ENCODE measurements around the gene COG3. TPM values are rescaled to one million over a fixed set of nuclear protein-coding genes. Genes with fewer than 3 reads are reported as not detected.

The COG3 gene
- total RNA-seq, 4 donors from 2014 or later = 38.2 to 103 (median 58.5) TPM

DNA sequence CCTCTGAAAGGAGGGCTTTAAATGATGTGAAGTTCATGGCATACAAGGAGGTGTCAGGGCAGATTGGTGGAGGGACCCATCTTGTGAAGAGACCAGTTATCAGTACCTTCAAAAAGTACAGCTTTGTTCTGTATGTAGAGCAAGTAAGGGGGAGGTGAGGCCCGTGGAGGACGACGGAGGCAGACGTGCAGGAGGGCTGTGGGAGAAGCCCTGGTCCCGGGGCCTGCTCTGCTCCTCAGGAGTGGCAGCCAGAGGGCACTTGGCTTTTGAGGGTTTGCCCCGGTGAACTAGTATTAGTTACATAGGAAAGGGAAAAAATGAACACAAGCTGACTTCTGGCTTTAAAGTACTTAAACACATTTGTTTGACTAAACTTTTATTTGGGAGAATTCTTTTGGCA, 42.1 kb downstream of the COG3 start:
- WGBS, 2 donors (ENCODE audit: low coverage in 1 of 2) = 91 to 100% methylated on average over 2 to 6 of the region's 6 CpGs
- in situ Hi-C loops (cut with MboI; ENCODE audit: low pct_ligation_motif_present in 1 of 4, low pct_unique_long_range_greater_than_20kb in 1 of 4, low sequenced_read_pairs in 3 of 4) = loop anchor here in 1 of 4 donors (25.0 kb wide), 1 partner anchor 480 kb away; no protein-coding TSS in a partner anchor
- Histone ChIP-seq H3K36me3 (peaks cover 0 to 58% (median 28%) of the 10 kb centered on the region in 4 donors), H3K9me3 (no peaks in the 10 kb centered on the region), H3K4me1 (no peaks in the 10 kb centered on the region), H3K4me3 (no peak overlapping the region), H3K27me3 (no peaks in the 10 kb centered on the region), H3K27ac (no peak overlapping the region)
- intact Hi-C loops (cut with DNase I; ENCODE audit: low total_unique reads) = no loop called here
- no peak for TF ChIP-seq EP300 (IDR thresholded peaks at IDR 0.05; ENCODE audit: low read depth)
- TF ChIP-seq POLR2AphosphoS5 (IDR thresholded peaks at IDR 0.05) = no peak
- TF ChIP-seq POLR2A (IDR thresholded peaks at IDR 0.05) = no peak
- TF ChIP-seq, protein P1, sequence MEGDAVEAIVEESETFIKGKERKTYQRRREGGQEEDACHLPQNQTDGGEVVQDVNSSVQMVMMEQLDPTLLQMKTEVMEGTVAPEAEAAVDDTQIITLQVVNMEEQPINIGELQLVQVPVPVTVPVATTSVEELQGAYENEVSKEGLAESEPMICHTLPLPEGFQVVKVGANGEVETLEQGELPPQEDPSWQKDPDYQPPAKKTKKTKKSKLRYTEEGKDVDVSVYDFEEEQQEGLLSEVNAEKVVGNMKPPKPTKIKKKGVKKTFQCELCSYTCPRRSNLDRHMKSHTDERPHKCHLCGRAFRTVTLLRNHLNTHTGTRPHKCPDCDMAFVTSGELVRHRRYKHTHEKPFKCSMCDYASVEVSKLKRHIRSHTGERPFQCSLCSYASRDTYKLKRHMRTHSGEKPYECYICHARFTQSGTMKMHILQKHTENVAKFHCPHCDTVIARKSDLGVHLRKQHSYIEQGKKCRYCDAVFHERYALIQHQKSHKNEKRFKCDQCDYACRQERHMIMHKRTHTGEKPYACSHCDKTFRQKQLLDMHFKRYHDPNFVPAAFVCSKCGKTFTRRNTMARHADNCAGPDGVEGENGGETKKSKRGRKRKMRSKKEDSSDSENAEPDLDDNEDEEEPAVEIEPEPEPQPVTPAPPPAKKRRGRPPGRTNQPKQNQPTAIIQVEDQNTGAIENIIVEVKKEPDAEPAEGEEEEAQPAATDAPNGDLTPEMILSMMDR (IDR thresholded peaks at IDR 0.05) = no peak
- DNase-seq = no peak

DNA sequence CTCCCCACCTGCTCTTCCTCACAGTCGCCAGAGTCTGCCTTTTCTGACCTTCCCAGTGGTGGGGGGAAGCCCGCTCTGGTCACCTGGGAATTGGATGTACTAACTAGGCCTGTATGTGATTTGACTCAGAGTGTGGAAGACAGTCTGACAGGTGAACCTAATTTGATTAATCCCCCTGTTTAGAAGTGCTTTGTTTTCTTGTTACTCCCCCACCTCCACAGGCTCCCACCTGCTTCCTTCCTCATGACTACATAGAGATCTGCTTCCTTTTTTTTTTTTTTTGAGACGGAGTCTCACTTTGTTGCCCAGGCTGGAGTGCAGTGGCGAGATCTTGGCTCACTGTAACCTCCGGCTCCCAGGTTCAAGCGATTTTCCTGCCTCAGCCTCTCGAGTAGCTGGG, 44.0 kb downstream of the COG3 start:
- 80 to 88% methylated on average over 7 of the region's 7 CpGs for WGBS, 2 donors (ENCODE audit: low coverage in 1 of 2)
- TF ChIP-seq, protein P1 (IDR thresholded peaks at IDR 0.05) = no peak
- no peak for TF ChIP-seq EP300 (IDR thresholded peaks at IDR 0.05; ENCODE audit: low read depth)
- TF ChIP-seq POLR2AphosphoS5 (IDR thresholded peaks at IDR 0.05) = no peak
- TF ChIP-seq POLR2A (IDR thresholded peaks at IDR 0.05) = no peak
- intact Hi-C loops (cut with DNase I; ENCODE audit: low total_unique reads) (no loop called here), in situ Hi-C loops (cut with MboI; ENCODE audit: low pct_ligation_motif_present in 1 of 4, low pct_unique_long_range_greater_than_20kb in 1 of 4, low sequenced_read_pairs in 3 of 4) (loop anchor here in 1 of 4 donors (25.0 kb wide), 1 partner anchor 479 kb away; no protein-coding TSS in a partner anchor)
- no peaks in the 10 kb centered on the region for H3K27me3 ChIP-seq
- DNase-seq = no peak
- H3K4me1 ChIP-seq = no peaks in the 10 kb centered on the region
- no peak overlapping the region for H3K4me3 ChIP-seq
- H3K27ac ChIP-seq = no peak overlapping the region
- H3K36me3 ChIP-seq = peaks cover 0 to 62% (median 27%) of the 10 kb centered on the region in 4 donors
- no peaks in the 10 kb centered on the region for H3K9me3 ChIP-seq

DNA sequence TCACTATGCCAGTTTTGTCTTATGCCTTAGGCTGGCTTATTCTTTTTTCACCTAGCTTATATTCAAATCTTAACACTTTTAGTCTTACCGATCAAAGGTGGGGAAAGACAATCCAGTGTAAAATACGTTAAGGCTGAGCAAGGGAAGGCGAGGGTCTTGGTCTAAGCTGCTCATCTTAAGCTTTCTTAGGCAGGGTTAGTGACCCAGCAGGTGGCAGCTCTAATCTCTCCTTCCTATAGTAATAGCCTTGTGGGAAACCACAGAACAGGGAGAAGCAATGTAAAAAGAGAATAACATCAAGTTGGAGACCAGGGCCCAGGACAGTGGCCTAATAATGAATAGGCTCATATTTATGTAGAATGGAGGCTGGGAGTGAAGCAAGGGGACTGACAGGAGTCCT, 45.9 kb downstream of the COG3 start:
- WGBS, 2 donors (ENCODE audit: low coverage in 1 of 2) = 95% methylated on average over 3 of the region's 3 CpGs; no CpG with 5 or more reads in 1 of the 2 donors
- no peak for DNase-seq
- peaks cover 0 to 55% (median 24%) of the 10 kb centered on the region in 4 donors for H3K36me3 ChIP-seq
- H3K4me1 ChIP-seq = no peaks in the 10 kb centered on the region
- no peaks in the 10 kb centered on the region for H3K27me3 ChIP-seq
- no peak overlapping the region for H3K27ac ChIP-seq
- no peaks in the 10 kb centered on the region for H3K9me3 ChIP-seq
- intact Hi-C loops (cut with DNase I; ENCODE audit: low total_unique reads) (no loop called here), in situ Hi-C loops (cut with MboI; ENCODE audit: low pct_ligation_motif_present in 1 of 4, low pct_unique_long_range_greater_than_20kb in 1 of 4, low sequenced_read_pairs in 3 of 4) (loop anchor here in 1 of 4 donors (25.0 kb wide), 1 partner anchor 477 kb away; no protein-coding TSS in a partner anchor)
- H3K4me3 ChIP-seq = no peak overlapping the region
- TF ChIP-seq EP300 (IDR thresholded peaks at IDR 0.05; ENCODE audit: low read depth) (no peak), POLR2A (IDR thresholded peaks at IDR 0.05) (no peak), POLR2AphosphoS5 (IDR thresholded peaks at IDR 0.05) (no peak)
- TF ChIP-seq, protein P1 (IDR thresholded peaks at IDR 0.05) = no peak

DNA sequence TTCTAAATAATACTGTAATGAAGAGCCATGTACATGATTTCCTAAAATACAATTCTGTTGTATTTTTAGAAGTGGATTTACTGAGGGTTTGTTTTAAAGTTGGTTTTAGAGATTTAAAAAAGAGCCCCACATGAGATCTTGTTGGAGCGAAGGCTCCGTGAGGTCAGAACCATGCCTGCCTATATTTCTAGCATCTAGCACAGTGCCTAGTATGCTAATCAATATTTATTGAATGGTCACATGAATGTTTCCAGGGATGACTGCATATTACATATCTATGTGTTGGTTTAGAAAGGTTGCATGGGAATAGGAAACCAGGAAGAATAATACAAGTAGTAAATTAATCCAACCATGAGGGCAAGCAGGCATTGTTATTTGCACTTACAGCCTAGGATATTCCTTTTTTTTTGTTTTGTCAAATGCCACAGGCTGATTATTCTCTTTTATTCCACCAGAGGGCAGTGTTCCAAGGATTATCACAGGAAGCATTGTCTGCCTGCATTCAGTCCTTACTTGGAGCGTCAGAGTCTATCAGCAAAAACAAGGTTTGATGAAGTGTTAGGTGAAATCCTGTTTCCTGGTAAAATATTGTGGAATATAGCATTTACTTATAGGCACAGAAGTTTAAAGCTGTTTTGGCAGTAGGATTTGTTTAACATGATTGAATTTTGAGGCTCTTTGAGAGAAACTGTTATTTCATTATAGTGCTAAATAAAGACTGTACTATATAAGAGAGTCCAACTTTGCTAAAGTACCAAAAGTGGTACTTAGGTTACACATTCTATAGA, 46.8 kb downstream of the COG3 start:
- Histone ChIP-seq H3K36me3 (peaks cover 0 to 55% (median 27%) of the 10 kb centered on the region in 4 donors), H3K27me3 (no peaks in the 10 kb centered on the region), H3K9me3 (no peaks in the 10 kb centered on the region), H3K27ac (no peak overlapping the region), H3K4me3 (no peak overlapping the region), H3K4me1 (no peaks in the 10 kb centered on the region)
- WGBS, 2 donors (ENCODE audit: low coverage in 1 of 2) = 67 to 69% methylated on average over 3 of the region's 3 CpGs
- in situ Hi-C loops (cut with MboI; ENCODE audit: low pct_ligation_motif_present in 1 of 4, low pct_unique_long_range_greater_than_20kb in 1 of 4, low sequenced_read_pairs in 3 of 4) (loop anchor here in 1 of 4 donors (25.0 kb wide), 1 partner anchor 476 kb away; no protein-coding TSS in a partner anchor), intact Hi-C loops (cut with DNase I; ENCODE audit: low total_unique reads) (no loop called here)
- DNase-seq = no peak
- TF ChIP-seq, protein P1 (IDR thresholded peaks at IDR 0.05) = peak; percentile 77 to 97 (median 90)
- no peak for TF ChIP-seq POLR2AphosphoS5 (IDR thresholded peaks at IDR 0.05)

All from transverse colon (tissue), 4 donors.